ENCODE measurements around the gene ZNF726.
A peak's percentile ranks its signal among the peaks of the same experiment; 100 is the strongest.
"Not testable (repeated sequence)": the region's sequence is repeated elsewhere in the genome, so short reads cannot be mapped to it uniquely, and the experiment has no call there.

ZNF726 gene

GRCh38 chr19:23943411-23943810, 28.7 kb downstream of the ZNF726 start:
- no peak for DNase-seq

DNA sequence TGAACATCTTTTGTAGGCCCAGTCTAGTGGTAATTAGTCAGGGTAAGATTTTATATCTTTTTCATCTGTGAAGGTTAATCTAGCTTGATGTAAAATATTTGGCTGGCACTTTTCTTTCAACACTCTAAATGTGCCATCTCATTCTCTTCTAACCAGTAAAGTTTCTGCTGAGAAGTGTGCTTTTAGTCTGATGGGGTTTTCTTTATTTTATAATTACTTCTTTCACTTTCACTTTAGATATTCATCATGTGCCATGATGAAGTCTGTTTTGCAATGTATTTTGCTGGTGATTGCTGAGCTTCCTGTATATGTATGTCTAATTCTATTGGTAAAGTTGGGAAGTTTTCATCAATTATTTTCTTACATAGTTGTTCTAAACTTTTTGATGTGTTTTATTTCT, 31.9 kb downstream of the ZNF726 start:
- DNase-seq, result no peak

GRCh38 chr19:23949611-23950010, 34.9 kb downstream of the ZNF726 start:
- DNase-seq, result no peak

GRCh38 chr19:23956051-23956450, 41.4 kb downstream of the ZNF726 start:
- DNase-seq, result no peak

DNA sequence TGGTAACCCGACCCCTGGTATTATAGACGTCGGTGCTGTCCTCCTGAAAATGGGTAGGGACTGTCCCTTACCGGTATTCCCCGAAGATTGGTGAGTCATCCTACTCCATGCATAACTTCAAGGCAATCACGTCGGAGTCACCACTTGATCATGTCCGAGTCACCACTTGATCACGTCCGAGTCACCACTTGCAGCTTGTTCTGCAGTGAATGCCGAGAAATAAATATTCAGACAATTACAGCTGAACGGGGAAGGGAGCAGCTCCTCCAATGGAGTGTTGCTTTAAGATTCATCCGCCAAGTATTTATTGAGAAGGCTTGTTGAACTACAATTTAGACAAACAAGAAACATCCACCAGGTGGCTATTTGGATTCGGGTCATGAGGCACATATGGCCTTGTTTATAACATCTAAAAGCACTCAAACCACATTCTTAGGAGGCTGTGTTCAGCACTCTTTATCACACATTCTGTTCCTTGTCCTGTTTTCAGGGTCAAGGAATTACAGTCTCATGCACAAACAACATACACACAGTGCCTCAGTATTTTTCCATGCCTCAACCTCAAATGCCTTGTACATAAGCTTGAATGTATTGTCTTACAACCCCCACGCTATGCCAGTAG, 43.1 kb downstream of the ZNF726 start:
- DNase-seq, result no peak

GRCh38 chr19:23963396-23963795, 48.7 kb downstream of the ZNF726 start:
- not testable (repeated sequence) for DNase-seq

GRCh38 chr19:23963881-23964280, 49.2 kb downstream of the ZNF726 start:
- not testable (repeated sequence) for DNase-seq

DNA sequence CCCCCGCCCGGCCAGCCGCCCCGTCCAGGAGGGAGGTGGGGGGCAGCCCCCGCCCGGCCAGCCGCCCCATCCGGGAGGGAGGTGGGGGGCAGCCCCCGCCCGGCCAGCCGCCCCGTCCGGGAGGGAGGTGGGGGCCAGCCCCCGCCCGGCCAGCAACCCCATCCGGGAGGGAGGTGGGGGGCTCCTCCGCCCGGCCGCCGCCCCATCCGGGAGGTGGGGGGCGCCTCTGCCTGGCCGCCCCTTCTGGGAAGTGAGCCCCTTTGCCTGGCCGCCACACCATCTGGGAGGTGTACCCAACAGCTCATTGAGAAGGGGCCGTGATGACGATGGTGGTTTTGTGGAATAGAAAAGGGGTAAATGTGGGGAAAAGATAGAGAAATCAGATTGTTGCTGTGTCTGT, 49.6 kb downstream of the ZNF726 start:
- not testable (repeated sequence) for DNase-seq

DNA sequence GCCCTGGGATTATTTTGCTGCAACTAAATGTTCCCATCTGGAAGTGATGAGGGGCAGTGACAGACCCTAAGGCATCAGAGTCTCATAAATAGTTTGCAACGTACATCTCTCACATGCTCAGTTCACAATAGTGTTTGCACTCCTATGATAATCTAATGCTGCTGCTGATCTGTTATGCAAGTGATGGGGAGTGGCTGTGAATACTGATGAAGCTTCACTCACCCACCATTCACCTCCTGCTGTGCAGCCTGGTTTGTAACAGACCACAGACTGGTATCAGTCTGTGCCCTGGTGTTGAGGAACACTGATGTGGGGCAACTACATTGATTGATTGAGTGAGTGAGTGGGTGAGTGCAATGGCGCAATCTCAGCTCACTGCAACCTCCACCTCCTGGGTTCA, 54.9 kb downstream of the ZNF726 start:
- DNase-seq, result no peak

DNA sequence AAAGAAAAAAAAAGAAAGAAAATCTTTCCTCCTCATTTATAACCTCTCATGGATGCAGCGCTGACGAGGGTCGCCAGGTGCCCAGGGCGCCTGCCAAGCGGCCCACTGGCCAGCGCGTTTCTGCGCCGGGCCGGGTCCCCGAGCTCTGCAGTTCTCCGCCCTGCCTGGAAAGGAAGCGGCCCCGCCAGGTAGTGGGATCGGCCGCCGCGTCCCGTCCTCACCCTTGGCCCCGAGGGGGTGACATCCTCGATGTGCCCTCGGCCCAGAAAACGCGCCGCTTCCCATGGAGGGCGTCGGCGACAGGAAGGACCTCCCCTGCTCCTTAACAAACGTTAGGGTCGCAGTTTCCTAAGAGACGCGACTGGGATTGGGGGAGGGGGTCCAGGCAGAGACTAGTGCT, 56.9 kb downstream of the ZNF726 start:
- peak in 1 of 56 donors; percentile 2 for DNase-seq

- peak in 1 of 56 donors; percentile 0 for DNase-seq
These were observed 57.5 kb downstream of the ZNF726 start for GRCh38 chr19:23972161-23972560.

DNA sequence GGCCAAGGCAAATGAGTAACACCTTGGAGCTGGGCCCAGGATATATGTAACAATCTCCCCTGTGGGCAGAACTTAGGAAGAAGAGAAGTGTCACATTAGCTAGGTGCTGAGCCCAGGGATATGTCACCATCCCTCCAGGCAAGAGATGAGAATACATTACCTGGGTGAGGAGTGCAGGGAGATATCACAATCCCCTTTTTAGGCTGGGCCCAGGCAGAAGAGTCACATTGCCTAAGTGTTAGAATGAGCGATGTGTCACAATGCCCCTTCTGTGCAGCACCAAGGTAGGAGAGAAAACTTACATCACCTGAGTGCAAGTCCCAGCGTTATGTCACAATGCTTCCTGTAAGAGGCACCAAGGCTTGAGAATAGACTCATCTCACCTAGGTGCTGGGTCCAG, 60.3 kb downstream of the ZNF726 start:
- DNase-seq, result no peak

GRCh38 chr19:23976631-23977030, 61.9 kb downstream of the ZNF726 start:
- not testable (repeated sequence) for DNase-seq

GRCh38 chr19:23977256-23977655, 62.6 kb downstream of the ZNF726 start:
- DNase-seq, result not testable (repeated sequence)

- DNase-seq, result no peak
These were observed 63.4 kb downstream of the ZNF726 start for GRCh38 chr19:23978068-23978467.

DNA sequence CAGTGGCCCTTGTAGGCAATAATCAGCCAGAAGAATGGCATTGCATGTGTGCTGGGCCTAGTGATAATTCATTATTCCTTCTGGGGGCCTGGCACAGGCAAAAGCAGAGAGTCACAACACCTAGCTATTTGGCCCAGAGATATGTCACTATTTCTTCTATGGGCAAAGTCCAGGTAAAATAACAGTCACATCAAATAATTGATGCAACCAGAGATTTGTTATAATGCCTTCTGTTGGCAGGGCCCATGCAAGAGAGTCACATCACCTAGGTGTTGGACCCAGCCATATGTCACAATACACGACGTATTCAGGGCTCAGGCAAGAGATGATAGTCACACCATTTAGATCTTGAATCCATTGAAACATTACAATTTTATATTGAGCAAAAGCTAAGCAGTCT, 66.1 kb downstream of the ZNF726 start:
- DNase-seq, result no peak

GRCh38 chr19:23981863-23982262, 67.2 kb downstream of the ZNF726 start:
- DNase-seq, result no peak

GRCh38 chr19:23983406-23983805, 68.7 kb downstream of the ZNF726 start:
- no peak for DNase-seq

All from nucleus accumbens (tissue), 56 donors.